Keratinocyte (primary cell): ENCODE measurements around the gene CD37.

Experiments
- EZH2 ChIP-seq: IDR thresholded peaks from one replicate; pipeline ENCODE4 v1.6.1; 2012; ENCODE audit warnings: inconsistent platforms, mild to moderate bottlenecking, low read length, moderate library complexity
- TF ChIP-seq, protein P1 (sequence below), 3 experiments: IDR thresholded peaks in 1 of 3; conservative IDR thresholded peaks in 1 of 3; optimal IDR thresholded peaks in 1 of 3; 2 replicates in 2 of 3; 3 replicates in 1 of 3; pipeline versions ENCODE3 to v1.5.1; 2011; ENCODE audit warnings: low read length in 3 of 3, mild to moderate bottlenecking in 3 of 3, moderate library complexity in 2 of 3, control low read depth in 1 of 3, inconsistent platforms in 1 of 3; ENCODE audit not compliant: insufficient read depth in 2 of 3; ENCODE audit errors: extremely low read depth in 1 of 3

- TF ChIP-seq, protein P1, sequence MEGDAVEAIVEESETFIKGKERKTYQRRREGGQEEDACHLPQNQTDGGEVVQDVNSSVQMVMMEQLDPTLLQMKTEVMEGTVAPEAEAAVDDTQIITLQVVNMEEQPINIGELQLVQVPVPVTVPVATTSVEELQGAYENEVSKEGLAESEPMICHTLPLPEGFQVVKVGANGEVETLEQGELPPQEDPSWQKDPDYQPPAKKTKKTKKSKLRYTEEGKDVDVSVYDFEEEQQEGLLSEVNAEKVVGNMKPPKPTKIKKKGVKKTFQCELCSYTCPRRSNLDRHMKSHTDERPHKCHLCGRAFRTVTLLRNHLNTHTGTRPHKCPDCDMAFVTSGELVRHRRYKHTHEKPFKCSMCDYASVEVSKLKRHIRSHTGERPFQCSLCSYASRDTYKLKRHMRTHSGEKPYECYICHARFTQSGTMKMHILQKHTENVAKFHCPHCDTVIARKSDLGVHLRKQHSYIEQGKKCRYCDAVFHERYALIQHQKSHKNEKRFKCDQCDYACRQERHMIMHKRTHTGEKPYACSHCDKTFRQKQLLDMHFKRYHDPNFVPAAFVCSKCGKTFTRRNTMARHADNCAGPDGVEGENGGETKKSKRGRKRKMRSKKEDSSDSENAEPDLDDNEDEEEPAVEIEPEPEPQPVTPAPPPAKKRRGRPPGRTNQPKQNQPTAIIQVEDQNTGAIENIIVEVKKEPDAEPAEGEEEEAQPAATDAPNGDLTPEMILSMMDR (optimal IDR thresholded peaks at IDR 0.05 in 1 of 3, IDR thresholded peaks at IDR 0.05 in 1 of 3, conservative IDR thresholded peaks at IDR 0.05 in 1 of 3; ENCODE audit: extremely low read depth in 1 of 3, insufficient read depth in 2 of 3, low read length in 3 of 3), result no peak
- TF ChIP-seq EZH2, result no peak
Measured at GRCh38 chr19:49297403-49297802, 37.8 kb upstream of the CD37 start.
